ENCODE data around the gene EMC9.
A peak's percentile ranks its signal among the peaks of the same experiment; 100 is the strongest.

Gene EMC9

GRCh38 chr14:24130717-24131548, 10.5 kb downstream of the EMC9 start:
- no peak for DNase-seq

- no peak for DNase-seq
Observed at GRCh38 chr14:24130380-24130716, 11.0 kb downstream of the EMC9 start, which contains the start of gene FITM1. FITM1 (plus strand) TSS chr14:24130659; CDS start chr14:24131564, 905 bp downstream.

DNA sequence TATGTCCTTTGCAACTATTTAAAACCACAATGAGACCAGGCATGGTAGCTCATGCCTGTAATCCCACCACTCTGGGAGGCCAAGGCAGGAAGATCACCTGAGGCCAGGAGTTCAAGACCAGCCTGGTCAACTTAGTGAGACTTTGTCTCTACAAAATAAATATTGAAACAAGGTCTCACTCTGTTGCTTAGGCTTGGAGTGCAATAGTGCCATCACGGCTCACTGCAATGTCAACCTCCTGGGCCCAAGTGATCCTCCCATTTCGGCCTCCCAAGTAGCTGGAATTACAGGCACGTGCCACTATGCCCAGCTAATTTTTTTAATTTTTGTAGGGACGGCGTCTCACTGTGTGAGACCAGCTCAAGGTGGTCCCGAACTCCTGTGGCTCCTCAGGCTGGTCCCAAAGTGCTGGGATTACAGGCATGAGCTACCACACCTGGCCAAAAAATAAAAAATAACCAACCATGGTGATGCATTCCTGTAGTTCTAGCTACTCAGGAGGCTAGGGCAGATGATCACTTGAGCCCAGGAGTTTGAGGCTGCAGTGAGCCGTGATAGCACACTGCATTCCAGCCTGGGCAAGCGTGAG, 11.9 kb downstream of the EMC9 start:
- no peak for DNase-seq

GRCh38 chr14:24127673-24128072, 13.7 kb downstream of the EMC9 start:
- DNase-seq, result no peak

- no peak for DNase-seq
Observed at GRCh38 chr14:24126939-24127338, 14.5 kb downstream of the EMC9 start.

DNA sequence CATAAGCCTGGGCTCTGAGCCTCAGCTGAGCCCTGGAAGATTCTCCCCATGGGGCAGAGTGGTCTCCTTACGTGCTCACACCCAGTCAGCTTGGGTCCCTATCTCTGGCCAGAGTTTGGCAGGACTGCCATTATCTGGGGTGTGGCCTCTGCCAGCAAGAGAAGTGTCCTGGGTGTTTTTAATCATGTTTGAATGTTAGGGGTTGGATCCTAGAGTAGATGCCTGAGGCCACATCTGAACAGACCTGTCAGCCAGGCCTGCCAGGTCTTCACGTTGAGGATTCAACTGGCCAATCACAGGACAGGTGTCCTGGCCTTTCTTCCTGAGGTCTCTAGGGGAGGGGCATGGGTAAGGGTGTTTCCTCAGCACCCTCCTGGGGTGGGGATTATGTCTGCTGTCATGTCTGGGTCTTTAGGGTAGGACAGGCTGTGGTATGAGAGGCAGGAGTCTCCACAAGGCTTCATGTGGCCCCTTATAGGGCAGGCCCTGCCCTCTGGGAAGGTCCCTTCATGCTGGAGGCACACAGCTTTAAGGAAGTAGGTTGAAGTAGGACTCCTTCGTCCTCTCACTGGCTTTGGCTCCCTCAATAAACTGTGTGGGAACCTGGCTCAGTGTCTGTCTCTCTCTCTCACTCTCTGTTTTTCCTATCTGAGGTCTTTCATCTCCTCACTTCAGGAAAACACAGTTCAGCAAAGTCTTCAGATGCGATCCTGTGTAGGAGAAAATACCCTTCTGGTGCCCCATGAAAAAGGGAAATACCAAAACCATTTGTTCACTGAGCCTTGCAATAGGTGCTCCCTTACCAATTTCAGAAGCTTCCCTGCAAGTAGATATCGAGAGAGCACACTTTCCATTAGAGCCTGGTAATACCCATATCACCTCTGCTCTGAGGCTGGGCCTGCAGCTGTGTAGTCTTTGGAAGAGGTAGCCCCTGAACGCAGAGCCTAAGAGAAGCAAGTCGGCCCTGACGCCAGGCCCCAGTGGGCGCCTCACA, 17.7 kb downstream of the EMC9 start:
- DNase-seq, result no peak

GRCh38 chr14:24122898-24123297, 18.5 kb downstream of the EMC9 start:
- DNase-seq, result no peak

DNA sequence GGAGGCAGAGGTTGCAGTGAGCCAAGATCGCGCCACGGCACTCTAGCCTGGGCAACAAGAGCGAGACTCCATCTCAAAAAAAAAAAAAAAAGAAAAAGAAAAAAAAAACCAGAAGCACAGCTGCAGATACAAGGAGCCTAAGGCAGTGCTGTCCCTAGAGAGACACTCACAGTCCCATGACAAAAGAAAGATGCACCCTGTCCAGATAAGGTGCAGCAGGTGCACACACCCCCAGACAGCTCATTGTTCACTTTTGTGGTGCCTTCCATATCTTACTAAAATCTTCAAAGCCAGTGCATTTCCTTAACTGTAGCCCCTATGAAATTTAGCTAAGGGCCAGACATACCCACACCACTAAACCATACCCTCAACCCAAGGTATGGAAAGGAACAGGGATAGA, 19.0 kb downstream of the EMC9 start:
- DNase-seq, result no peak

GRCh38 chr14:24121210-24121609, 20.2 kb downstream of the EMC9 start:
- no peak for DNase-seq

DNA sequence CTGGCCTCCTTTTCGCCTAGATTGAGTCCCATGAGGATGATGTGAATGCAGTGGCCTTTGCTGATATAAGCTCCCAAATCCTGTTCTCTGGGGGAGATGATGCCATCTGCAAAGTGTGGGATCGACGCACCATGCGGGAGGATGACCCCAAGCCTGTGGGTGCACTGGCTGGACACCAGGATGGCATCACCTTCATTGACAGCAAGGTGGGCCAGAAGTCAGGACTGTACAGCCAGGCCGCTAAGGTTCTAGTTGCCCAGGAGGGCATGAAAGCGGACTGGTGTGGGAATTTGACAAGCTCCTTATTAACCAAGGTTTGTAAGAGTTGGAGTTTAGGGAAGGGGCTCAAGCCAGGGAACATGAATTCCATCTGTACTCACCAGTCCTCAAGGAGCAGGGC, 21.7 kb downstream of the EMC9 start:
- no peak for DNase-seq

- DNase-seq, result no peak
Observed at GRCh38 chr14:24117179-24117578, 24.2 kb downstream of the EMC9 start.

GRCh38 chr14:24116128-24116814, 25.1 kb downstream of the EMC9 start:
- DNase-seq, result no peak

DNA sequence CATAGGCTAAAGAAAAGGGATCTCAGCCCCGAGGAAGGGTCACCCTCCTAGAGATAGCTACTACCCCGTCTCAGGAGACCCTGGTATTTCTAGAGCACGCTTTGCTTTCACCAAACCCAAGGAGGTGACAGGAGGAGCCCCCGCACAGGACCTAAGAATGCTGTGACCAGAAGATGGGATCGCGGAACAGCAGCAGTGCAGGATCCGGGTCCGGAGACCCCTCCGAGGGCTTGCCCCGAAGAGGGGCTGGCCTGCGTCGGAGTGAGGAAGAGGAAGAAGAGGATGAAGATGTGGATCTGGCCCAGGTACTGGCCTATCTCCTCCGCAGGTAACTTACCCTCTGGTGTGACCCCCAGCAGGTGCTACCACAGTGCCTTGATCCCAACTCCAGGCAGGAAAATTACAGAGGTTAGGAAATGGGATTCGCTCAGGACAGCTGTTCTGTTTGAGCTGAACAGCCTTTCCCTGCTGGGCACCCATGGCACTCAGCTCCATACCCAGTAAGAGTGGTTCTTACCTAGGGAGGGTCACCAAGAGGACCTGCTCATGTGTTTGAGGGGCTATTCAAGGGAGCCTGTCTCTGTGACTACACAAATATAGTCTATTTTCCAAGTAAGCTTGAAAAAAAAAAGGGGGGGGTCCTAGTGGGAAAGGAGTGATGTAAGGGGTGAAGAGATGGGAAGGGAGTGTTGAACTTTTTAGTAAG, 25.8 kb downstream of the EMC9 start:
- no peak for DNase-seq

GRCh38 chr14:24114532-24115421, 26.6 kb downstream of the EMC9 start, which contains the start of the genes DCAF11 and NRL:
DCAF11 (plus strand) TSS chr14:24114777; CDS start chr14:24115595, 818 bp downstream.
NRL (minus strand) TSS chr14:24114949; CDS start chr14:24082848, 32,101 bp downstream.
- DNase-seq, result peak; percentile 99

- DNase-seq, result peak; percentile 97
Observed at GRCh38 chr14:24113801-24114531, 27.4 kb downstream of the EMC9 start.

DNA sequence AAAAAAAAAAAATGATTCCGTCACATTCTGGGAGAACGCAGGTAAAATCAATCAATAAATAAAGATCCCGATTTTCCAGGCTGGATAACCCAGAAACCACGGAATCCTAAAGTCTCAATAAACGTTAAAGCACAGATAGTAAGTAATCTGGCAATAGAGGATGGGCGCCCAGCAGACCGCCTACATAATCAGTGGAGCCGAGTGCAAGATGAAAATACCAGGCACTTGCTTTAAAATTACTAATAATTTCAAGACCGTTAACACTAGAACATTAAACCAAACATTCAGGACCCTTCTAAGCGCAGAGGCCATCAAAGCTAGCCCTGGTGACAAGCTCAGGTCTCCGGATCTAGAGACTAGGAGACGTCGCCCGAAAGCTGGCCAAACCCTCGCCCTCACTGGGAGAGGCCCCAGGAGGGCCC, 28.0 kb downstream of the EMC9 start:
- DNase-seq, result peak; percentile 73

DNA sequence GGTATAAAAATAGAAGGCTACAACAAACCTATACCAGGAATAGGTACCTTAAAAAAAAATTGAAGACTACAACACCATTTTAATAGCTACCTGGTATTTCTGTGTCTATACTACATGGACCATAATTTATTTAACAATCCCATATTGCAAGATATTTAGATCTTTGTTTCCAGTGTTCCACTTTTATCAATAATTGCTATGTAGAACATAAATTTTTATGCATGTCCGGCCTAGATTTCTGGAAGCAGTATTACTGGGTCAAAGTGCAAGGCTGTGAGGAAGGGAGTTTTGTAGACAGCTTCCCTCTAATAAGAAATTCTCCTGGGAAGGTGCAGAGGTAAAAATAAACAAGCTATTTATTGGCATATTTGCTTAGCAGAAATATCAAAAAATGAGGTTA, 30.9 kb downstream of the EMC9 start:
- no peak for DNase-seq

GRCh38 chr14:24110060-24110459, 31.3 kb downstream of the EMC9 start:
- DNase-seq, result no peak

DNA sequence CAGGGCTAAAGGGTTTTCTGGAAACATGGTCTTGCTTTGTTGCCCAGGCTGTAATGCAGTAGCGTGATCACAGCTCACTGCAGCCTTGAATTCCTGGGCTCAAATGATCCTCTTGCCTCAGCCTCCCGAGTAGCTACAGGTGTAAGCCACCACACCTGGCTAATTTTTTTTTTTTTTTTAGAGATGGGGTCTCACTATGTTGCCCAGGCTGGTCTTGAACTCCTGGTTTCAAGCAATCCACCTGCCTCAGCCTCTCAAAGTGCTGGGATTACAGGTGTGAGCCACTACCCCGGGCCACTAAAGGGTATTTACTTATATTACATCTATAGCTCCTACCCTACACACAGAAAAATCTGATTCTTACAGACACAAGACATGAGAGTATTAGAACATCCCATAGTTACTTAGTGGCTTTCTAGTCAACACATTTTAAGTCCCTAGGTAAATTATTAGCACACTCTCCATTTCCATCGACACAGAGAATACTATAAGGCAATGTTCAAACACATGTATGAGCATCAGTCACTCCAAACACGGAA, 33.0 kb downstream of the EMC9 start:
- DNase-seq, result no peak

Data from OCI-M1 (cell line).